A549 (cell line): Measurements from ENCODE around the gene TRIO.

Experiments used
- EP300 ChIP-seq, 2 experiments: fragments of >200 bp; sonication (Bioruptor Twin); formaldehyde crosslinking; IDR thresholded peaks; 2 replicates in 1 of 2; 3 replicates in 1 of 2; pipeline ENCODE4 v1.6.1; 2016 to 2017
- JUN ChIP-seq, 2 experiments: fragments of >200 bp; sonication (Bioruptor Twin); formaldehyde crosslinking; IDR thresholded peaks; 2 replicates in 1 of 2; 3 replicates in 1 of 2; pipeline ENCODE4 v1.6.1; 2016 to 2017
- MAFK ChIP-seq: fragments of 450-650 bp; IDR thresholded peaks from 2 replicates; pipeline ENCODE4 v1.6.1; 2014; ENCODE audit not compliant: partially characterized antibody
- MAZ ChIP-seq: fragments of 150-350 bp; IDR thresholded peaks from 2 replicates; pipeline ENCODE4 v1.6.1; 2014; ENCODE audit warnings: antibody characterized with exemption, low read depth, low read length, borderline replicate concordance
- NFE2L2 ChIP-seq: fragments of 150-350 bp; conservative IDR thresholded peaks from 2 replicates; pipeline ENCODE4 v1.6.1; 2014; ENCODE audit warnings: low read length
- POLR2A ChIP-seq: IDR thresholded peaks from 2 replicates; pipeline ENCODE4 v1.6.1; 2012; ENCODE audit warnings: mild to moderate bottlenecking, low read length
- REST ChIP-seq: fragments of 200-600 bp; sonication (generic); IDR thresholded peaks from 2 replicates; pipeline ENCODE4 v1.6.1; 2016; ENCODE audit warnings: antibody characterized with exemption, mild to moderate bottlenecking, moderate library complexity
- TP53 ChIP-seq: fragments of 250-450 bp; sonication (Bioruptor Pico); IDR thresholded peaks from 2 replicates; pipeline ENCODE4 v1.5.0; 2021; ENCODE audit warnings: mild to moderate bottlenecking, moderate library complexity
- TF ChIP-seq, protein P1 (sequence below): fragments of >200 bp; sonication (Bioruptor Twin); formaldehyde crosslinking; IDR thresholded peaks from 3 replicates; pipeline ENCODE4 v1.5.1; 2016

DNA sequence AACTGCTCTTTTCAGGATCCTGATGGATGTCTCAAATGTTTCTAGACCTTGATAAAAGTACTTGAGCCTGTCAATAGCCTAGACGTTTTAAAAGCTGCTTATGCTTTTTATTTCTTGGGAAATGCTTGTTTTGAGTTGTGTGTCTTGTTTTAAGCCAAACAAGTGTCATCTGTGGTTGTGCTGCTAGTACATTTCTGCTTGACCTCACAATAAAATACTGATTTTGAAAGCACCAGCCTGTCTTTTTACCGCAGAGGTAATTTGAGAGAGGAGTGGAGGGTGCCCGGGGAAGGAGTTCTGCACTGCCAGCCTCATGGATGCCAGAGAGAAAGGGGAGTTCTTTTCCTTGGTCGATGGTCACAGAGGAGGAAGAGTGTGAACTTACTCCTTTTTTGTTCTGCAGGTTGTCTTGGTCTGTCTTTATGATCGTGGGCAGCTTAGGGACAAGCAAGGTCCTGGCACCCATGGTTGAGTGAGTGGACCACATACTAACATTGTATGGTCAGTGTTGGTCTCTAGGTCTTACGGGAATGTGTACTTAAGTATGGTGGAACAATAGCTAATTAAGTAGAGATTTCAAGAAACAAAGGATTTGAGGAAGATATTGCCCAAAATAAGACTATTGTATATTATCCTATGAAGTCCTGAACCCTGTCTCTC lies 61.0 kb downstream of the TRIO start:
- TF ChIP-seq MAFK = no peak
- no peak for TF ChIP-seq TP53 (CRISPR knock-in tag)
- TF ChIP-seq, protein P1, sequence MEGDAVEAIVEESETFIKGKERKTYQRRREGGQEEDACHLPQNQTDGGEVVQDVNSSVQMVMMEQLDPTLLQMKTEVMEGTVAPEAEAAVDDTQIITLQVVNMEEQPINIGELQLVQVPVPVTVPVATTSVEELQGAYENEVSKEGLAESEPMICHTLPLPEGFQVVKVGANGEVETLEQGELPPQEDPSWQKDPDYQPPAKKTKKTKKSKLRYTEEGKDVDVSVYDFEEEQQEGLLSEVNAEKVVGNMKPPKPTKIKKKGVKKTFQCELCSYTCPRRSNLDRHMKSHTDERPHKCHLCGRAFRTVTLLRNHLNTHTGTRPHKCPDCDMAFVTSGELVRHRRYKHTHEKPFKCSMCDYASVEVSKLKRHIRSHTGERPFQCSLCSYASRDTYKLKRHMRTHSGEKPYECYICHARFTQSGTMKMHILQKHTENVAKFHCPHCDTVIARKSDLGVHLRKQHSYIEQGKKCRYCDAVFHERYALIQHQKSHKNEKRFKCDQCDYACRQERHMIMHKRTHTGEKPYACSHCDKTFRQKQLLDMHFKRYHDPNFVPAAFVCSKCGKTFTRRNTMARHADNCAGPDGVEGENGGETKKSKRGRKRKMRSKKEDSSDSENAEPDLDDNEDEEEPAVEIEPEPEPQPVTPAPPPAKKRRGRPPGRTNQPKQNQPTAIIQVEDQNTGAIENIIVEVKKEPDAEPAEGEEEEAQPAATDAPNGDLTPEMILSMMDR = no peak
- TF ChIP-seq MAZ = no peak
- TF ChIP-seq REST = no peak
- no peak for TF ChIP-seq NFE2L2
- TF ChIP-seq JUN (IDR thresholded peaks at IDR 0.05) = no peak
- TF ChIP-seq POLR2A = no peak
- TF ChIP-seq EP300 (IDR thresholded peaks at IDR 0.05) = no peak
